Hypothalamus (tissue), 51 donors: ENCODE data around the gene HOXA5.

Experiments
- DNase-seq, 51 donors: peaks; one replicate each; lab custom pipeline; 2025; lab: John Stamatoyannopoulos, UW

The HOXA5 gene

DNA sequence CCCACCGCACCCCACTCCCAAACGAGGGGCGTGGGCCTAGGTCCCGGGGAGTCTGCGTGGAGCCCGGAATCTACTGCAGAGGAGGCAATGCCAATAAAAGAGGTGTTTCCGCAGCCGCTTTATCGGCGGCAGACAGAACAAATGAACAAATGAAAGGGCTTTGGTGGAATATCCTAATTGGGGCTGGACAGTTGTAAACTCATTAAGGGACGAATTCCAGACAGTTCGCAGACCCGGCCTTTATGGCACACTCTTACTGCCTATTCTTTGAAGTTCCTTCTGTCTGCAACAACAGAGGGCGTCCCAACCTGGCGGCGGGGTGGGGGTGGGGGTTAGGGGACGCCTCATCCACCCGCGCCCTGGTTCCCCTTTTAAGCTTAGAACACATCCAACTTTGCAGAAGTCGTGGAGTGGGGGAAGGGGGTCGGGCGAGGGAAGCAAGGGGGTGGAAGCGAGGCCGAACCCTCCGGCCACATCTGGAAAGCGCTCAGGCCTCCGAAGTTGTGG is 17.8 kb upstream of the HOXA5 start:
- peak in 5 of 51 donors; percentile 12 to 24 (median 16) for DNase-seq

- peak in 50 of 51 donors; percentile 6 to 84 (median 64) for DNase-seq
Measured at GRCh38 chr7:27160546-27161213, 17.2 kb upstream of the HOXA5 start.

DNA sequence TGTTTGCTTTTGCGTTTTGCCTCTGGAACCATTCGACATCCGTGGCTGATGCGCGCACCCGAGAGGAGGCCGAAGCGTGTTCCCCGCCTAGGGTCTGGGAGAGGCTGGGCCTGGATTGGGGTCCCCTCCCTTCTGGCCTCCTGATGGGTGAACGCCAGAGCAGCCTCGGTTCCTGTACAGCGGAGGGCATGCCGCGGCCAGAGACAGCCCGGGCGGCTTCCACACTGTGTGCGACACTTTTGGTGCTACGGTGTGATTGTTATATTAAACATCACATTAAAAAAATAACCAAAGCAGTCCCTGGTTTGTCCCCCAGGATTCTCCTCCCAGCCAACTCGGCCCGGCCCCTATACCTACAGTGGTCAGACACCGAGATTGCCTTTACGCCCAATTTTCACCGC is 16.7 kb upstream of the HOXA5 start:
- no peak for DNase-seq

DNA sequence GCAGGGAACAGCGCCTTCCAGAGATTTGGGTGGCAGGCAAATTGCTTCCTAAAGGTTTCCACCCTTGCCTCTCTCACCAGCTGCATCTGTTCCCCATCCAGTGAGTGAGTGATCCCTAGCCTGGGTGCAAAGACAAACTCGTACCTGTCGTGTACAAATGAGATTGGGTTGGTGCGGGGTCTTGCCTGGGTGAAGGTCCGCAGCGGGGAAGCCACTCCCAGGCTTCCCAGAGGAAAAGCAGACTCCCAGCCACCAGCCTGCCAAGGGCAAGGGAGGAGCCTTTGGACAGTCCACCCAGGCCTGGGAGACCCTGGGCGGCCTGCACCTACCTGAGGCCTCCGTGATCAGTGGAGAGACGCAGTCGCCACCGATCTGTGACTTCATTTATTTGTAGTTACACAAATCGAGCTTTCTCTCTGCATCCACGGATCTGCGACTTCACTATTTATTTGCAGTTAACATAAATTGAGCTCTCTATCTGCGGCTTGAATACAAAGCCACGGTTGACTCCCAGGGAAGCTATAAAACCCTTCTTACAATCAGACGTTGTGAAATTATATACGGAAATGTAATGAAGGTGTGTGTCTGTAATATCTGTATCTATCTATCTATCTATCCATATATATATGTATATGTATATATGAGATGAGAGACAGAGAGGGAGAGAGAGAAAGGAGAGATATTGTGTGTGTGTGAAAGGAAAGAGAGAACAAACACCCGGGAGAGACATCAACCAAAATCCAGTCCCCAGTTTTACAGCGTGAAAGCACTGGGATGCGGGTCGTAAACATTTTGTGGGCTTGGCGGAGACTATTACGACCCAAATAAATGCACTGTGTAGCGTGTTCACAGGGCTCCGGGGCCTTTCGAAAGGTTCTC is 16.0 kb upstream of the HOXA5 start:
- no peak for DNase-seq

DNA sequence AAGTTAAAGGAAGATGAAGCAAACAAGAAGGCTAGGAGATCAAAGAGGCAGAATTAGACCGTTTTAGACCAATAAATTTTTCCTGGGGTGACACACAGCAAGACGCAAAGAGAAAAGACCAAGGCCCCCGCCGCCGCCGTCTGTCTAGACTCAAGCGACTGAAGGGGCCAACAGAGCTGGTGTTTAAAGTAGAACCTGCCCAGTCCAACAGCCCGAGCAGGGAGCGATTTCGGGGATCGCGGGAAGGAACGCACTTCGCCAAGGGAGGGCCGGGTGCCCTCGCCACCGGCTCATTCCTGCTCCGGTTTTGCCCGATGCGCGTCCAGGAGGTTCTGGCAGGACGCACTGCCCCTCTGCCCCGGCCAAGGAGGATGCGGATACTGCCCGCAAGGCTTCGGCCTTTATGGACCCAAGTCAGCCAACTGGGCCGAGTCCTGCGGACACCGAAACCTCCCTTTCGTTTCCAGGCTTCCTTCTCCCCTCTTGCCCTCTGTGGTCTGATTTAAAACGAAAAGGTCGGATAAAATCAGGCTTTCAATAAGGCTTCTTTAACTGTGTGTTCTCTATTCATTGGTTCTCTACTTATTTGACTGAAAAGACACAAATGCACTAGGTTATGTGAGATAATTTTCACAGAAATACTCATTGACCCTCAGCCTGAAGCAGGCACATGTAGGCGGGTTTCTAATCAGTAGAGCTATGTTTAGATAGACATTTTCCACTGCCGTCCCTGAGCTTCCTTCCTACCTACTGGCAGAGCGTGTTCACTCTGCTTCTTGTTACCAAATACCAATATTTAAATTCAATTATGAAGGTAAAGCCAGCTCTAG is 15.2 kb upstream of the HOXA5 start:
- no peak for DNase-seq

DNA sequence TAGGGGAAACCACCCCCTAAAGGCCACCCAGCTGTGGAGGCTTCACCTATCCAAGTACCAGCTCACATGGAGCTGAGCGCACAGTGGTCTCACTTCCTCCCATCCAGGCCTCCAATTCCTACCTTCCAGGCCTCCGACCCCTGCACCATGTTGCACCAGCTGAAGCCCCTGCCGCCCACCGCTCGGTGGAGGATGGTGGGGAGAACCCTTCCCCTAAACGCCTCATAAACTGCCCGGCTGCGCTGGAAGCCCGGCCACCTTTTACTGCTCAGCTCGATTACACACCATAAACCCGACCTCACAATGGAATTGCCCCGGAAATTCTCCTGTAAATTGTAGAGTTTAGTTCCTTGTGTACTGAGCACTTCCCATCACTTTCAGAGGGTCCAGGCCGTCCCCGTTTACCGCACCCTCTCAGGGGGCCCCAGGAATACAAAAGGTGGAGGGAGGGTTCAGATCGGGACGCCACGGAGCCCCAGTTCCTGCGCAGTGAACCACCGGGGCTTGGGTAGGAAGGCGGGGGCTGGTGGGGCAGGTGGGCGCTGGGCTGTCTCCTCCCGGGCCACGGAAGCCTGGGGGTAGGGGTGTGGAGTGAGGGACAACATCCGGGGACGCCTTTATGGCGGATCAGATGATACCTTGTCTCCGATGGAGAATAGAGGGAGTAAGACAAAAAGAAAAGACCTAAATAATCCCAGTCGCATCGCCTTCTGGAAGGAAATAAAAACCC is 14.4 kb upstream of the HOXA5 start:
- no peak for DNase-seq

GRCh38 chr7:27156916-27157701 is 13.6 kb upstream of the HOXA5 start:
- no peak for DNase-seq

- DNase-seq: no peak
Measured at GRCh38 chr7:27156508-27156898, 13.0 kb upstream of the HOXA5 start, which contains the start of gene HOXA7. Gene HOXA7 (minus strand): TSS chr7:27156675. CDS start chr7:27156545, 130 bp downstream.

- no peak for DNase-seq
Measured at GRCh38 chr7:27155816-27156507, 12.5 kb upstream of the HOXA5 start.

DNA sequence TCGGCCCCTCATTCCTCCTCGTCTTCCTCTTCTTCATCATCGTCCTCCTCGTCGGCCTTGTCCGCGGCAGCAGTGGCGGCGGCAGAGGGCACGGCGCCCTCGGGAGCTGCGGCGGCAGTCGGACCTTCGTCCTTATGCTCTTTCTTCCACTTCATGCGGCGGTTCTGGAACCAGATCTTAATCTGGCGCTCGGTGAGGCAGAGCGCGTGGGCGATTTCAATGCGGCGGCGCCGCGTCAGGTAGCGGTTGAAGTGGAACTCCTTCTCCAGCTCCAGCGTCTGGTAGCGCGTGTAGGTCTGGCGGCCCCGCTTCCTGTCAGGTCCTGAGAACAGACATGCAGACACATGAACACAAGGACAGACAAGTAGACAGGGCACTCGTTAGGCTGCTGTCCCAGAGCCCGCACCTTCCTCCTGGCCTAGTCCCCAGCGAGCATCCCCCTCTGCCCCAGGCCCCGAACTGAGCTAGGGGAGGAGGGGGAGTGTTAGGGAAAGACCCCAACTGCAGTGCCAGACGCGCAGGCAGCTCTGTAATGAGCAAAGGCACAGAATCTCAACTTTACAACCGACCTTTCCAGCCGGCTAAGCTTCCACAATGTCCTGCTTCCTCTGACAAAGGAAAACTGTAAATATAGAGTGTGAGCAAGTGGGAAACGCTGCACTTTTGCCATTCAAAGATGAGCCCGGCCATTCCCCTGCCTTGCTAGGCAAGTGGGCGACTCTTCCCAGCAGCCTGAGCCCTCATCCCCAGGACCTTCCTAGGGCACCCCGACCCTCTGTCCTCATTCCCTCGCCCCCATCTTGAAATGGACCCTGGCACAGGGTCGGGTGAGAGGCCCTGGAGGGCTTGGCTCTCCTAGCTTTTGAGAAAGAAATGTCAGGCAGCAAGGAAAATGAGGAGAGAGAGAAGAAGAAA is 11.7 kb upstream of the HOXA5 start:
- no peak for DNase-seq

DNA sequence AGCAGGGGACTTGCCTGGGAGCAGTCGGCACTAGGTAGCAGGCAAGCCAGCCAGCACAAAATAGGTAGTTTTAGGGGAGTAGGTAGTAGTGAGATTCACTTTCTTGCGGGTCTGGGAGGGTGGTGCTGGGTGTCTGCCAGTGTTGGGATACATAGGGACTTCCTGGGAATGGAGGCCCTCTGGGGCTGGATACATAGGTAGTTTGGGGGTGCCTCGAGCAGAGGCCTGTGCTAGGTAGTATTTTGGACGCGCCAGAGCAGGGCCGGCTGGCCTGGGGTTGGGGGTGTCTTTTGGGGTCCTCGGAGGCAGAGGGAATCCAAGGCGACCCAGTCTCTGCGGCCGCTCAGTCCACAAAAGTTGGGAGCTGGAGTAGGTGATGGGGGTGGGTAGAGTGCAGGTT is 10.9 kb upstream of the HOXA5 start:
- DNase-seq: no peak

DNA sequence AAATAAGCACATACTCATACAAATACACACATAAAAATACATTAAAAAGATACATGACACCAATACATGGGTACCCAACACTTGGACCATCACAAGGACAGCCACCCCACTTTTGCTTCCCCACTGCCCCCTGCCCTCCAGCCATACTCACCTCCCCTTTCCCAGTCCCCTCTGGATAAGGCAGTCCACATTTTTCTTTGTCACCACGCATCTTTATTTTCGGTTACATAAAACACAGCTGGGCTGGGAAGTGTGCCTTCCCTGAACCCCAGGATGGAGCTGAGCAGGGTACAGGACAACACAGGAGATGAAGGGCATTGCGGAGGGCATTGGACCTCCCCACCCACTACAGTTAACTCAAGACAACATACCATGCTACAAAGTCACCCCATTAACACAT is 10.0 kb upstream of the HOXA5 start:
- DNase-seq: no peak

- no peak for DNase-seq
Measured at GRCh38 chr7:27152816-27153442, 9.4 kb upstream of the HOXA5 start.

GRCh38 chr7:27151931-27152815 is 8.7 kb upstream of the HOXA5 start, which contains the start of gene HOXA3:
Gene HOXA3 (minus strand): TSS chr7:27152583. CDS start chr7:27110640, 41,943 bp downstream.
- no peak for DNase-seq

DNA sequence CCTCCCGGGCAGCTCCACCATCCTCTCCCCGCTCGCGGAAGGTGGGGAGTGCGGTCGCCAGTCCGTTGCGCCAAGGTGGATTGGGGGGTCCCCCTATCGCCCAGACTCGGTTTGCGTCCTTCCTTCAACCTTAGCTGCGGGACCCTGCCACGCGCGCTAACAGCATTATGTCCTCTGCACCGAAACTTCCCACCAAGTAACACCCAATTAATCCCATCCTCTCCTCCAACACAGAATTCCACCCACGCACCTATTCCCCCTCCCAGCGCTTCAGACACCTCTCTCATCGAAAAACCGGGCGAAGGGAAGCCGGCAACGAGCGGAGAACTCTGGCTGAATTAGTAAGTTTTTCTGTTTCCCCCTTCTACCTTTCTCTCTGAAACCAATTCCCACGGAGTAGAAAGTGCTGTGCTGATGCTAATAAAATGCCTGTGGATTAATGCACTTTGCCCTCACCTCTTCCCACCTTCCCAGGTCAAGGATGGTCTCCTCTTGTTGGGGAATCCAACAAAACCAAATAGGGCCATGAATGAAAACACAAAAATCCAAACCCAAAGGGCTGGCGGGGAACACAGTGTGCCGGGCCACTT is 8.0 kb upstream of the HOXA5 start:
- DNase-seq: no peak
